GM18870 (cell line): Measurements from ENCODE around the gene NELL1.

ENCODE experiments used
- ATAC-seq: cut with Tn5 transposase; IDR thresholded peaks from one replicate; pipeline ENCODE4 v1.9.1; 2021; ENCODE audit warnings: moderate library complexity; ENCODE audit not compliant: unreplicated experiment

The NELL1 gene

DNA sequence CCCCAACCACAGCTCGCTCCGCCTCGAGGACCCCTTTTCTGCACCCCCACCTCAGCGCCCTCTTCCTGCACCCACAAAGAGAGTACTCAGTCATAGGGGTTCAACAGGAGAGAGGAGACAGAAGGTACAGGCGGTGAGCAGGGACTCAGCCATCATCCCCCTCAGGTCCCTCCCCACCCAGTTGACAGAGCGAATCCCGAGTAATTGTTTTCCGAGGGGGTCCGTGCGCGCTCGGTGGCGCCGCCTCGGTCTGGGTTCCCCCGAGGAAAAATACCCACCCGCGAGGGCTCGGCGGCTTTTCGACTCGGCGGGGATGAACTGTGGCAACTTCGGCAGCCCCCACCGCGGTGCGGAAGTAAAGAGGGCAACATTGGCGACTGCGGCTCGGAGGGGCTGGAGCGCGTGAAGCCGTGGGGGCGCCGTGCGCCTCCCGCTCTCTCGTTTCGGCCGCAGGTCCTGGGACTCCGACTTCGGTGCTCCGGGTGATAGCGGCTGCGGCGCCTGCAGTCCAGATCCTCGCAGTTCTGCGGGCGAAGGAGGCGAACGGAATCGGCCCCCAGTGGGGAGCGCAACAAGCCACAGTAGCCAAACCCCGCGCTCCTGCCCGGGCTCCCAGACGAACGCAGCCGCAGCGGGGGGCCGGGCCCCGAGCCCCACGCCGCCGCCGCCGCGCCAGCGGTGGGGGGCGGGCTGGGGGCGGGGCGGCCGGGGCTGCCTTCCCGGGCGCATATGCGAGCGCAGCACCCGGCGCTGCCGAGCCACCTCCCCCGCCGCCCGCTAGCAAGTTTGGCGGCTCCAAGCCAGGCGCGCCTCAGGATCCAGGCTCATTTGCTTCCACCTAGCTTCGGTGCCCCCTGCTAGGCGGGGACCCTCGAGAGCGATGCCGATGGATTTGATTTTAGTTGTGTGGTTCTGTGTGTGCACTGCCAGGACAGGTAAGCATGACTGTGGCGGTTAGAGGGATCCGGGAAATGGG is at the start of gene NELL1:
Gene NELL1 (plus strand): TSS at position 743 of the 976 bp plus-strand sequence.
- no peak for ATAC-seq

DNA sequence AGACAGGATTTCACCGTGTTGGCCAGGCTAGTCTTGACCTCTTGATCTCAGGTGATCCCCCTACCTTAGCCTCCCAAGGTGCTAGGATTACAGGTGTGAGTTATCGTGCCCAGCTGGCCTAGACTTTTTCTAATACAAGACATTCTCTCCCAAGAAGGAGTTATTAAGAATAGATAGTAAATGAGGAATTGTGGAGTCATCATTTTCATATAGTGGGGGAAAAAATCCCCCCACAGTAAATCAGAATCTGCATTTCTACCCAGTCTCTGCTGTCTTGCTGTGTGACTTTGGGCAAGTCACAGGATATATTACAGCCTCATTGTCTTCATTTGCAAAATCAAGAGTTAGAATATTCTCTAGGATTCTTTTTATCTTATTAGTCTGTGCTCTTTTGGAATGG is 48.4 kb upstream of the NELL1 start:
- no peak for ATAC-seq

DNA sequence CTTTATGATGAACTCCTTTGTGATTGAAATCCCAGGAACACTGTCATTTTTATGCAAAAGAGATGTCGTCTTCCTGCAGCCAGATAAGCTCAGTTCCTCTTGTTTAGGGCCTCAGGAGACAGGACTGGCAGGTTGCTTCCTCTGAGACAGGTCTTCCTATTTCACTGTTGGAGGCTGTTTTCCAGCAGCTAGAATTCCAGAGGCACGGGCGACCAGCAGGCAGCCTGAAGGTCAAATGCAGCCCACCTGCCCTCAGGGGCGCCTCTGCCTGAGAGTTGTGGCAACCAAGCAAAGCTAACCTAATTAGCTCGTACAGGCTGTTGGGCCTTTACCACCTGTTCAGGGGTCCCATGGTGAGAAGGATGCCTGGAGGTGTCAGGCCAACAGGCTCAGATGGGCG is 47.7 kb upstream of the NELL1 start:
- no peak for ATAC-seq

DNA sequence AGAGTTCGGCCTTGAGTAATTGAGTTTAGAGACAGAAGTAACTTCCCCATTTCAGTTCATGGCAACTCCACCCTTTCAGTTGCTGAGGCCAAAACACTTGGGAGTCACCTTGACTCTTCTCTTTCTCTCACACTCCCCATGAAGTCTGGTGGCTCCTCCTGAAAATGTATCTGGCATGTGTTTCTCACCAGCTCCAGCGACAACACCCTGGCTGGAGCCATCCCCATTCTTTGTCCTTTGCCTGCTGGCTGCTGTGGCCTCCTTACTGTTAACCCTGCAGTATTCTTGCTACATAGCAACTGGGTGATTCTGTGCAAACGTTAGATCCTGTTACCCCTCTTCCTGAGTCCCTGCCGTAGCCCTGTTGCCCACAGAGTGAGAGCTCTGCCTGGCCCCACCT is 46.1 kb upstream of the NELL1 start:
- no peak for ATAC-seq

DNA sequence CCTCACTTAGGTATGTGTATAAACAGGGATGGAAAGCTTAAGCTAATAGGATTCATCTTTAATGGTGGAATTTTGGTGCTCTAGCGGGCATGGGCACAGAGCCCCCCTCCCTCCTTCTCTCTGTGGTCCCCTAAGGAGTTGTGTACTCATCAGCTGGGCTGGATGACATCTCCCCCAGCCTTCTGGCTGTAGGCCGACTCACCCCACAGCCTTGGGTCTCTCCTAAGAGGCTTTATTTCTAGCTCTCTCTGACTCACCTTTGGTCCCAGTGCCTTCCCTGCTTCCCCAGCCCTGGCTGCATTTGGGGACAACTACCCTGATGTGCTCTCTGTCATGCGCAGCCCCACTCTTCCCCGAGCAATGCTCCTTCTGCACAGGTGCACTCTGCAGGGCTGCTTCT is 43.1 kb upstream of the NELL1 start:
- ATAC-seq: no peak

DNA sequence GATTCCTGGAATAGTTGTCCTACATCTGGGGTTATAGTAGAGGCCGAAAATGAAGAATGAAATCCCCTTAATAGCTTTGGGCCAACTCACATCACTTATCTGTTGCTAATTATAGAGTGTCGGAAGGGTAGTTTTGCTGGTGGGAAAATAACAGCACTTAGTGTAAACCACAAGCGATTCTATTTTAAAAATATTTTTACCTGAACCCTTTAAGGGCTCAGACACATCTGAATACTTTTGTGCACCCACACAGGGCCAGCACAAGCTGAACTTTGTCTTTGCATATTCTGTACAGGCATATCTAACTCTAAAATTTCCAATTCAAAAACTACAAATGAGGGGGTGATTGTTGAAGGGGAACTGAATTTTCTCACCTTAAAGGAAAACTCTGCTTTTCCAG is 42.4 kb upstream of the NELL1 start:
- ATAC-seq: no peak

DNA sequence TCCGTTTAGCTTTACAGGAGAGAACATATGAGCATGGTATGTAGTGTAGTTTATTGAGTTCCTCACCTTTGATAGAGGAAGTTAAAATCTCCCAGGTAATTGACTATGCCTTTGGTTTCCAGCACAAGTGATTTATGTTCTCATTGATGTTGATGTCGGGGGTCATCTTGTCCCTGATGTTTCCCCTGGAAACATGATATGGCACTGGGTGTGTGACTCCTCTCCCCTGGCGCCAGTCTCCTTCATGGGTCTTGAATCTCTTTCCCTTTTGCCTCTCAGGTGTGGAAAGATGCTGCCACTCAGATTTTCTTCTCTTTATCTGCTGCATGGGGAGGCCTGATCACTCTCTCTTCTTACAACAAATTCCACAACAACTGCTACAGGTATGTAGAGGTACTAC is 41.7 kb upstream of the NELL1 start:
- no peak for ATAC-seq

DNA sequence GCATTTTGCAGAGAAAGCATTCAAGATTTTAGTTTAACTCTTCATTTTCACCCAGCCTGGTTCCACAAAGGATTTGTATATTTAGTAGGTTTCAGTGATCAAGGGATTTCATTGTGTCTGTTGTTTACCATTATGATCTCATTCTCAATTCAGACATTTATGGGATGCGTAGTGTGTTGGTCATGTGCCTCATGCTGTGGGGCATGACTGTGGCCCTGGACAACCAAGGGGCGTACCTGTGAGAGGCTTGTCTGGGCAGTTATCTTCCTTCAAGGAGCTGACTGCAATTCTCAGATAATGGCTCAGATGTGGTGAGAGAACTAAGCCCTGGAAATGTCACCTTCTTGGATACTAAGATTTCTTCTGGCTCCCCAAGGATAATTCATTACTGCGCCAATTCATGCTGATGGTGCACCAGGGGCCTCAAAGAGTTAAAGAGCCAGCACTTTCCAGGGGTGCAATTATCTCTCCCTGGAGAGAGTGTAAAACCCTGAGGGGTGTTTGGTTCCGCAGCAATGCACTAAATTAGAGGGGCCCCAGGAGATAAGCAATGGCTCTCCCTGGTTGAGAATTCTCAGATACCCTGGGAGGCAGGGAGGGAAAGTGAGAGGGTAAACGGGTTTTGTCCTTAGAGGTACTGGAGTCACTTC is 37.7 kb upstream of the NELL1 start:
- ATAC-seq: no peak

DNA sequence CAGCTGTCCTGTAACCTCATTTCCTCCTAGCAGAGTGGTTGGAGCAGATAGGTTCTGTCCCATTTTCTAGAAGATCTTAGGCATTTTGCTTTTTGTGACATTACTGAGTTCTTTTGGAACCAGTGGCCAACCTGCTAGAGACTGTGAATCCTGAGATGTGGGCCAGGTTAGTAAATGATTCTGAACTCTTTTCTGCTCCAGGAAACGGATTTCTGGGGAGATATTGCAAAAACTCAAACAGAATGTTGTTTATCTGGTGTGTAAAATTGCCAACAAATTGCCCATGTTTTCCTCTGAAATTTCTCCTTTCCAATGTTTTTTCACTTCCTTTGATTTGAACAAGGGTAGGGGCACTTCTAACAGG is 37.2 kb upstream of the NELL1 start:
- no peak for ATAC-seq

DNA sequence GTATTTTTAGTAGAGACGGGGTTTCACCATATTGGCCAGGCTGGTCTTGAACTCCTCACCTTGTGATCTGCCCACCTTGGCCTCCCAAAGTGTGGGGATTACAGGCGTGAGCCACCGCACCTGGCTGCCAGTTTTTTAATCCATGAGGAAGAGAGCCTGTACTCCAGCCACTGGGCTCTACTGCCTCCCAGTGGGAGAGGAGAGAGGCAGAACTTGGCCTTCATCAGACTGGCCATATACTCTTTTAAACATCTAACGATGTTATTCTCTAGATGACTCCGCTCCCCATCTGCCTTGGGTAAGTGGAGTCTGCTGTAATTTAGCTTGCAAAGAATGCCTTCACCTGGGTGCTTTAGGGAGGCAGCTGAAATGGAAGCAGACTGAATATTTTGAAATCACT is 35.3 kb upstream of the NELL1 start:
- ATAC-seq: no peak

DNA sequence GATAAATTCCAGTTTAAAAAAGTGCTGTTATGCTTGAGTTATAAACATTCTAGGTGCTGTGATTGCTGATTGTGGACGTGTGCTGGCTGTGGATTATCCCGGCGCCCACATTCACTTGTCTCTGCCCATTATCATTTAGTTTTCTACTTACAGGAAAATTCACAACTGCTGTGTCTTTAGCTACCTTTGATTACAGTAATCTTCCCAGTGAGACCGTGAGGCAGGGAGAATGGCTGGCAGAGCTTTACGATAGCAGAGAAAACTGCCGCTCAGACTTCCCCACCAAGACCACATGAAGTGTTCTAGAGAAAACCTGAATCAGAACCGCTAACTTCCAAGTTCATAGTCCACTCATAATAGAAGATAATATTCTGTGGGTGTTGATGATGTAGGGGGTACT is 34.6 kb upstream of the NELL1 start:
- ATAC-seq: no peak

DNA sequence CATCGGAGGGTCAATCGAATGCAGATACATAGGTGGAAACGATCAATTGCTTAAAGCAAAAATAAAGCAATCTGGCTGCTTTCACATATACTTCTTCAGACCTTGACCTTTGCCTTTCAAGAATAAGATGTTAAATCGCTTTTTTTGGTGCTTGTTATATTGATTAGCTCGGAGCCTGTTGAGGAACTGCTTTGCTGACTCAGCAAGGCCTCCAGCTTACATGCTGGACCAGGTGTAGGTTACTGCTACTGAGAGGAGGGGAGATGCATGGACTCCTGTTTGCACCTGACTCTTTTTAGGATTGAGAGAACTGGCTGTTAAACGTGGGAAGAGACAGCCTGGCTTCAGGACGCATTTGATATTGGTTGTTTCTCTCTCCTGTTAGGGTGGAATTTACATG is 31.3 kb upstream of the NELL1 start:
- ATAC-seq: no peak

DNA sequence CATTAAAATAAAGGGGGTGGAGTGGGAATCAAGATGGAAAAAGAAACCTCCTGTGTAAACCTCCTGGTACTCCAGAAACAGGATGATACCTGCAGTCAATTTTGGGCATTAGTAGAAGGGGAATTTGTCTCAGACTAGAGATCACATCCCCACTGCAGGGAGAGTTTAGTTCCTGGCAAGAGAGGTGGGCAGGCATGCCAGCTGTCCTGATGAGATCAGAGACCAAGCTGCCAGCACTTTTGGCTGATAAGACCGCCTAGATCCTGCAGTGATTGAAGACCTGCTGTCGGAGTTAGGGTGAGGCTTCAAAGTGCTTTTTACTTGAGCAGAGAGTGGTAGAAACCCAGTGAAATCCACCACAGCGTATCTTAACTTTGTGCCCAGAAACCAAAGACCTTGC is 29.7 kb upstream of the NELL1 start:
- ATAC-seq: no peak

DNA sequence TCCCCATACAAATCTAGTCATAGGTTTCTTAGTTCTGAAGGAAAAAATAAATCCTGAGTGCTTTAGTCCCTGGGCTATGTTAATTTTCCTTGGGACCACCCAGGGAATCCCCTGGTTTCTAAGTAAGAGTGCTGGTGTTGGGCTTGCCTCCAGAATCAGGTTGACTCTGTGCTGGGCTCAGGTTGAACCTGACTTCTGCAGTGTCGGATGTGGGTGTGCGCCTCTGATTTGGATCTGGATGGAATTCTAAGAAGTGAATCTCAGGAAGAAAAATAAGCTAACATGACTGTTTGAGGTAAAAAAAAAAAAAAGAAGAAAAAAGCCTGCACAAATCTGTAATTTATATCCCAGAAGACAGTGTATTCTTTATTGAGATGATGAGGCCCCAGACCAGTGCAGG is 29.0 kb upstream of the NELL1 start:
- no peak for ATAC-seq

DNA sequence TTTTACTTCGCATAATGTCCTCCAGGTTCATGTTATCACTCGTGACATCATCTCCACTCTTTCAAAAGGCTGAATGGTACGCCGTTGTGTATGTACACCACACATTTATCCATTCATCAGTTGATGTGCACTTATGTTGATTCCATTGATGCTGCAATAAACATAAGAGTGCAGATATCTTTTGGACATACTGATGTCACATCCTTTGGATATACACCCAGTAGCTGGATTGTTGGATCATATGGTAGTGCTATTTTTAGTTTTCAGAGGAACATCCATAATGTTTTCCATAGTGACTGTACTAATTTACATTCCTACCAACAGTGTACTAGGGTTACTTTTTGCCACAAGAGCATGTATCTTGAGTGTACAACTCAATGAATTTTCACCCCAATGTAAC is 25.0 kb upstream of the NELL1 start:
- ATAC-seq: no peak

DNA sequence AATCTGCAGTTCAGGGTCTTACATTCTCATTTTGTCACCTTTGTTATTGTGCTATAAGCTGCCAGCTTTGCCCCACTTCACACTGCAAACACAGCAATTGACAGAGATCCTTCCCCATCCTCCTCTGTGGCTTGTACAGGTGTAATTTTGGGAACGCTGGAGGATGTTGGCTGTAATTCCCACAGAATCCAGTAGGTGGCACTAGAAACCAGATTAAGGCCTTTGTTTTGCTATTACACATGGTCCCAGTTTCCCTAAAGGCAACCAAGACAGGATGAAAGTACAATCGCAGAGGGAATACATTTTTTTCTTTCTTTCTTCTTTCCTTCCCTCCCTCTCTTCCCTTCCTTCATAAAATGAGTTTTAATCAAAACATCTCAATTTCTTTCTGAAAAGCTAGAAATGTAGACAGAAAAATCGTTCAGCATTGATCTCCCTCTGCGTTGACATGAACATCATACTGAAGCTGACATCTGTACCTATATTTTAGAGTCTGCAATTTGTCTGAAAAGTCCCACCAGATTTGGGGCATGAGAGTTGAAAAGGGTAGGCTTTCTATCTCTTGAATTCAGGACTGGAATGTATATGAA is 21.3 kb upstream of the NELL1 start:
- peak; percentile 56 for ATAC-seq

DNA sequence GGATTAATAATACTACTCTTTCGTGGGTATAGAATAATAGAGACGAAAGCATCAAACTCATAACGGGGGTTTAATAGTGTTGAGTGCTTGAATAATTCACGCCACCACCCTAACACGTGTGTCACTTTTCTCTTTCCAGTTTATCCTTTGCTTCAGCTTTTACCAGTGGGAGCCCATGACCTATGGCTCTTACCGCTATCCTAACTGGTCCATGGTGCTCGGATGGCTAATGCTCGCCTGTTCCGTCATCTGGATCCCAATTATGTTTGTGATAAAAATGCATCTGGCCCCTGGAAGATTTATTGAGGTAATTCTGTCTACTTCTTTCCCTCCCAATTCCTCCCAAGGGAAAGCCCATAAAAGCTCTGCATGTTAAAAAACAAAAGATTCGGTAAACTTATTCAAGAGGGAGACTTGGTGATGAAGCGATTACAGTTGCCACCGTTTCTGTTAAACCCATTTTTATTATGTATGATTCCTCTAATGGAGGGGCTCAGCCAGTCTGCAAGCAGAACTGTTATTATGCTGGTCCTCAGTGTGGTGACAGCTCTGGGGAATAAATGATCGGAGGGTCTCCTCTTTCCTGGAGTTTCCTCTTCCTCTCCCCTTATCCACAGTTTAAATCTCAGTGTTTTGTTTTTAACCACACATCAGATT is 17.1 kb upstream of the NELL1 start:
- no peak for ATAC-seq

DNA sequence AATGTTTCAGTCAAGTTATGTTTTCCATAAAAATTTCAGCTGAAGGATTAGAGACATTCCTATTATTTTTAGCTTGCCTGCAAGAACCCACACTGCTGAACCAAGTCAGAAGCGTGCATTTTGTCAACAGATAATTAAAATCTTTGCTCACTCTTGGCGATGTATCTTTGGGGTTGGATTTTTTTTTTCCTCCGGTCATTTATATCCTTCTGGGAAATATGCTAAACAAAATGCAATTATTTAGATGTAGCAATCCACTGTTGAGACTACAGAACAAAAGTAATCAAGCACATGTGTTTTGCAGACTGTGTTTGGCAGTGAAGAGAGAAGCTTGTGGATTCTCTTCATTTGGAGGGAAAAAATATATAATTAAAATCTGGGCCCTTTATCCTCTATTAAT is 15.3 kb upstream of the NELL1 start:
- no peak for ATAC-seq

DNA sequence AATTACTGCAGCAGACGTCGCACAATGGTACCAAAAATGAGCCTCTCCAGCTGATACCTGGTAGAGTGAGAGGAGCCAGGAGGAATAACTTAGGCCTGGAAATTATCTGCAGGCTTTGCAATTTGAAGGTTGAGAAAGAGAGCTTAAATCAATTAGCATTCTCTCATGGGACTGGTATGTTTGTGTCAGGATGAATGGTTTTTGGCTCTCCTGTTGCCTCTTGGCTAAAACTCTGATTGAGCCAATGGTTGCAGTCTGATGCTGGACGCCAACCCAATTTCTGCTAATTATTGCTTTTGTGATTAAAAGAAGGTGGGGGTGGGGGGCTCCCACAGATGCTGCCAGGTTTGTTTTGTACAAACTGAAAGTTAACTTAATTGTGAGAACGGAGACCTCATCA is 12.5 kb upstream of the NELL1 start:
- ATAC-seq: no peak

DNA sequence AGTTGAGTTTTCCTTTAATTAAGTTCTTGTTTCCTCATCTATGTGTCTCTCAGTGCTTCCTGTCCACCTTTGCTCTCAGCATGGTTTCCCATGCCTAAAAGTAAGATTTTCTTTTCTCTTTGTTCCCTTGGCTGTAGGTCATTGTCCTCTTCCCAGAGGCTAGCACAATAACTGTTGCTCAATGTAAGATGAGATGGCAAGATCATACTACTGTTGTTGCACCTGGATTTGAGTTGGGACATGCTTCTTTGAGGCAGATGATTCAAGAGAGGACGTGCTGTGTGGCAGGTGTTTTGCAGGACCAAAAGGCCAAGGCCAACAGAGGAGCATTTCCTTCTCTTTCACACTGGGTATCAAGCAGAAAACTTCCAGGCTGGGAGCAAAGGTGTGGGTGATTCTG is 11.3 kb upstream of the NELL1 start:
- no peak for ATAC-seq

DNA sequence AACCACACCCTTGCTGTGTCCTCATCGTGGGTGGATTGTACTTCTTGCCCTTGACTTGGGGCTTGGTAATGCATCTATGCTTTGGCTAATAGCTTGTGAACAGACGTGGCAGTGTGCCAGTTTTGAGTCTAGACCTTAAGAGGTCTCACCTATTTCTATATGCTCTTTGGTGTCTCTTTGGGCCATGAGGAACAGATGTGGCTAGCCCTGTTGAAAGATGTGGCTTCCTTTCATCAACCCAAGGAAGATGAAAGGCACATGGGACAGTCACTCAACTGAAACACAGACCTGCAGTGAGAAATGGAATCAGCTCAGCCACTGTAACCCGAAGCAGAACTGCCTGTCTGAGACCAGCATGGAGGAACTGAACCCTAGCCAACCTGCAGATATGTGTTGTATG is 7.9 kb upstream of the NELL1 start:
- no peak for ATAC-seq

DNA sequence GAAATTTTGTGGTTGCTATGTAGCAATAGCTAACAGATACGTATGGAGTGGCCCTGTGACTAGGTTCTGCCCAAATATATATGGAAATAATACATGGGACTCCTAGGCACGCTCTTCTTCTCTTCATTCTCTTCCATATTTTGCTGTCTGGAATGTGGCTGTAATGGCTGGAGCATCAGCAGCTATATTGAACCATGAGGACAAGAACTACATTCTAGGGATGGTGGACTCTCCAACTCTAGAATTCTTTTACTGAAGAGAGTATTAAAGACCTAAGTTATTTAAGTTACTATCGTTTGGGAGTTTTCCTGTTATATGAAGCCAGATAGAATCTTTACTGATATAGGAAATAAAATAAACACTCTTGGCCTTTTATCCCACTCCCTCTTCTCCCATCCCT is 7.5 kb upstream of the NELL1 start:
- ATAC-seq: no peak
